Colonic mucosa (tissue), 4 donors: Measurements from ENCODE around the gene NBEAL2. TPM values are rescaled to one million over a fixed set of nuclear protein-coding genes. Genes with fewer than 3 reads are reported as not detected.

ENCODE experiments used
- DNase-seq: peaks from one replicate; pipeline ENCODE4 v3.0.0-alpha.2; 2020
- H3K27ac ChIP-seq: fragments of 200-600 bp; one replicate; pipeline ENCODE4 v1.8.0; 2021
- H3K27me3 ChIP-seq: fragments of 200-600 bp; one replicate; pipeline ENCODE4 v1.8.0; 2021
- H3K36me3 ChIP-seq: fragments of 200-600 bp; one replicate; pipeline ENCODE4 v1.8.0; 2021
- H3K4me1 ChIP-seq: fragments of 200-600 bp; one replicate; pipeline ENCODE4 v1.8.0; 2021; ENCODE audit warnings: mild to moderate bottlenecking
- H3K4me3 ChIP-seq: fragments of 200-600 bp; one replicate; pipeline ENCODE4 v1.8.0; 2021
- H3K9ac ChIP-seq, 2 donors: one replicate each; pipeline ENCODE4 v1.7.0; 2013; ENCODE audit warnings: control low read depth in 2 of 2, low read depth in 2 of 2, low read length in 2 of 2
- H3K9me3 ChIP-seq: fragments of 200-600 bp; one replicate; pipeline ENCODE4 v1.8.0; 2021
- intact Hi-C: fragments of 100-400 bp; cut with DNase I; formaldehyde crosslinking; loops from one replicate; pipeline ENCODE4 v1.14.1; 2022
- total RNA-seq, 2 donors: library from RNA; stranded (reverse); fragmentation: NEBNext Ultra II Directional in 1 of 2; extraction: Animal tissue kit (Norgen Biotek cat#: 25700) in 1 of 2; gene quantifications; one replicate each; pipeline ENCODE4 v1.2.1, GENCODE V29; 2021
- TF ChIP-seq, protein P1 (sequence below): fragments of 200-600 bp; IDR thresholded peaks from one replicate; pipeline ENCODE4 v1.8.0; 2022; ENCODE audit warnings: antibody characterized with exemption, mild to moderate bottlenecking
- donor health status: healthy.
- donor health status: DM: no; HTN: no; CAD: no.
- donor health status: DM: no; HTN: no; CAD: no.

The NBEAL2 gene
- total RNA-seq, 2 donors from 2014 or later, result 40.9 to 106 TPM

GRCh38 chr3:46976326-46977190, 2.9 kb upstream of the NBEAL2 start, which contains the start of gene CCDC12:
TSS of gene CCDC12 (minus strand) at chr3:46976745. CDS start at chr3:46976732, 13 bp downstream.
- Histone ChIP-seq H3K27ac (peak within 1 kb of the TSS; percentile 76), H3K36me3 (no peaks in the 10 kb centered on the region), H3K4me3 (peak within 1 kb of the TSS; percentile 64), H3K4me1 (peaks cover 13% of the 10 kb centered on the region), H3K27me3 (no peaks in the 10 kb centered on the region), H3K9me3 (no peaks in the 10 kb centered on the region), H3K9ac (peak within 1 kb of the TSS; percentile 79 to 93)
- TF ChIP-seq, protein P1, sequence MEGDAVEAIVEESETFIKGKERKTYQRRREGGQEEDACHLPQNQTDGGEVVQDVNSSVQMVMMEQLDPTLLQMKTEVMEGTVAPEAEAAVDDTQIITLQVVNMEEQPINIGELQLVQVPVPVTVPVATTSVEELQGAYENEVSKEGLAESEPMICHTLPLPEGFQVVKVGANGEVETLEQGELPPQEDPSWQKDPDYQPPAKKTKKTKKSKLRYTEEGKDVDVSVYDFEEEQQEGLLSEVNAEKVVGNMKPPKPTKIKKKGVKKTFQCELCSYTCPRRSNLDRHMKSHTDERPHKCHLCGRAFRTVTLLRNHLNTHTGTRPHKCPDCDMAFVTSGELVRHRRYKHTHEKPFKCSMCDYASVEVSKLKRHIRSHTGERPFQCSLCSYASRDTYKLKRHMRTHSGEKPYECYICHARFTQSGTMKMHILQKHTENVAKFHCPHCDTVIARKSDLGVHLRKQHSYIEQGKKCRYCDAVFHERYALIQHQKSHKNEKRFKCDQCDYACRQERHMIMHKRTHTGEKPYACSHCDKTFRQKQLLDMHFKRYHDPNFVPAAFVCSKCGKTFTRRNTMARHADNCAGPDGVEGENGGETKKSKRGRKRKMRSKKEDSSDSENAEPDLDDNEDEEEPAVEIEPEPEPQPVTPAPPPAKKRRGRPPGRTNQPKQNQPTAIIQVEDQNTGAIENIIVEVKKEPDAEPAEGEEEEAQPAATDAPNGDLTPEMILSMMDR, result no peak
- intact Hi-C loops, result no loop called here
- DNase-seq, result peak; percentile 98

GRCh38 chr3:46977811-46978195, 1.7 kb upstream of the NBEAL2 start:
- Histone ChIP-seq H3K27ac (no peak overlapping the region), H3K36me3 (no peaks in the 10 kb centered on the region), H3K27me3 (no peaks in the 10 kb centered on the region), H3K9ac (no peak overlapping the region), H3K9me3 (no peaks in the 10 kb centered on the region), H3K4me3 (no peak overlapping the region), H3K4me1 (peaks cover 13% of the 10 kb centered on the region)
- intact Hi-C loops, result no loop called here
- no peak for DNase-seq
- TF ChIP-seq, protein P1, result no peak

- no peak for DNase-seq
- H3K27ac ChIP-seq, result peak overlapping the region; percentile 83
- peaks cover 13% of the 10 kb centered on the region for H3K4me1 ChIP-seq
- peak overlapping the region in 1 of 2 donors; percentile 94 for H3K9ac ChIP-seq
- H3K36me3 ChIP-seq, result no peaks in the 10 kb centered on the region
- no peaks in the 10 kb centered on the region for H3K27me3 ChIP-seq
- TF ChIP-seq, protein P1, result no peak
- H3K4me3 ChIP-seq, result no peak overlapping the region
- H3K9me3 ChIP-seq, result no peaks in the 10 kb centered on the region
- intact Hi-C loops, result no loop called here
Measured at GRCh38 chr3:46978381-46978780, 1.1 kb upstream of the NBEAL2 start.

DNA sequence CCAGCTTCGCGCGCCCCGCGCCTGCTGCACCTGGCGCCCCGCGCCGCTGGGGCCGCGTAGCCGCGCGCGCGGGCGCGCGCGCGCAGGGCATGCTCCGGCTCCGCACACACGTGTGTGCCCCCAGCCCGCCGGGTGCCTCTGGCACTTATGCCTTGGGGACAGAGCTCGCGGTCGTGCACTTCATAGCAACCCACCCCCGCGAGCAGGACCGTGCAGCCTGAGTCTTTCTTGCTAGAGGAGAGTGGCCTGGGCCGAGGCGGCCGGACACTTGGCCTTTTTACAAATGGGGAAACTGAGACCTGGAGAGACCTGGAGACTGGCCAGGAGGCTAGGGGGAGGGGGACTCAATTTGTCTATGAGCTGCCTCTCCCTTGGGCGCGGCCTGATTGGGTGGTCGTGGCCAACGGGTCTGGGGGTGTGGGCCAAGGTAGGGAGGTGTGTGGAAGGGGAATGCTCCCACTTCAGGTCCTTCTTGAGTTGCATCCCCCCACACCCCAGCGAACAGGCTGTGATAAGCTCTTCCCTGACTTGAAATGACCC, 562 bp downstream of the NBEAL2 start:
- Histone ChIP-seq H3K9ac (peak overlapping the region; percentile 89 to 96), H3K27me3 (no peaks in the 10 kb centered on the region), H3K4me1 (peaks cover 8% of the 10 kb centered on the region), H3K36me3 (no peaks in the 10 kb centered on the region), H3K9me3 (no peaks in the 10 kb centered on the region), H3K27ac (peak overlapping the region; percentile 83), H3K4me3 (peak overlapping the region; percentile 70)
- DNase-seq, result peak; percentile 50
- intact Hi-C loops, result no loop called here
- TF ChIP-seq, protein P1, result no peak

GRCh38 chr3:46981932-46982471, 2.5 kb downstream of the NBEAL2 start:
- Histone ChIP-seq H3K4me3 (peak overlapping the region; percentile 6), H3K27ac (peak overlapping the region; percentile 83), H3K9ac (peak overlapping the region; percentile 53 to 82), H3K9me3 (no peaks in the 10 kb centered on the region), H3K27me3 (no peaks in the 10 kb centered on the region), H3K36me3 (no peaks in the 10 kb centered on the region), H3K4me1 (peaks cover 6% of the 10 kb centered on the region)
- TF ChIP-seq, protein P1, result no peak
- intact Hi-C loops, result no loop called here
- peak; percentile 73 for DNase-seq
